Activated T-helper 17 cell treated with anti-CD3 and anti-CD28 coated beads, Interleukin-2, amount 50 U/mL, for 72 hours (primary cell): ENCODE measurements around the gene KLHL26. TPM values are rescaled to one million over a fixed set of nuclear protein-coding genes. Genes with fewer than 3 reads are reported as not detected.

Experiments
- ATAC-seq: fragments of 150-1000 bp; cut with Tn5 transposase; replicated peaks from 2 replicates; pipeline ENCODE4 v1.10.0; 2021; ENCODE audit warnings: mild to moderate bottlenecking, moderate library complexity
- H3K27ac Mint-ChIP-seq: one replicate; pipeline ENCODE4 v1.8.0; 2022; ENCODE audit warnings: mixed read lengths
- H3K27me3 Mint-ChIP-seq: one replicate; pipeline ENCODE4 v1.8.0; 2022; ENCODE audit warnings: mixed read lengths
- H3K36me3 Mint-ChIP-seq: one replicate; pipeline ENCODE4 v1.8.0; 2022; ENCODE audit warnings: low read depth, mild to moderate bottlenecking, mixed read lengths
- H3K4me1 Mint-ChIP-seq: one replicate; pipeline ENCODE4 v1.8.0; 2022; ENCODE audit warnings: mixed read lengths
- H3K4me3 Mint-ChIP-seq: one replicate; pipeline ENCODE4 v1.8.0; 2022; ENCODE audit warnings: mild to moderate bottlenecking, mixed read lengths
- H3K9me3 Mint-ChIP-seq: one replicate; pipeline ENCODE4 v1.8.0; 2022; ENCODE audit warnings: mixed read lengths
- total RNA-seq, 2 donors: library from RNA; stranded (reverse); gene quantifications; one replicate each; pipeline ENCODE4 v1.2.3, GENCODE V29; 2022

Gene KLHL26
- total RNA-seq, 2 donors from 2014 or later: 10.6 to 11.4 TPM

DNA sequence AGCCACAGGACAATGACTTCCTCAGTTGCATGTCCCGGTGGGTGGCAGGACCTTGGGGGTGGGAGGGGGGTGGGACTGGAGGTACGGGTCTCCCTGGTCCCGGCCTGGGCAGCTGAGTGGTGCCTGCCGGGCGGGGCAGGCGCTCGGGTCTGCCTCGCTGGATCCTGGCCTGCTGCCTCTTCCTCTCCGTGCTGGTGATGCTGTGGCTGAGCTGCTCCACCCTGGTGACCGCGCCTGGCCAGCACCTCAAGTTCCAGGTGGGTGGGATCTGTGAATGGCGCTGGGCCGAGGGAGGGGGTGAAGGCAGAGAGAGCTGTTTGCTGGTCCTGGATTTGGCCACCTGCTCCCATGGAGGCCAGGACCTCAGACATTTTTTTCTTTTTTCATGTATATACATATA lies 18.6 kb upstream of the KLHL26 start:
- Mint-ChIP-seq H3K4me1 (no peaks in the 10 kb centered on the region), H3K36me3 (no peaks in the 10 kb centered on the region), H3K27me3 (peaks cover 25% of the 10 kb centered on the region), H3K9me3 (no peaks in the 10 kb centered on the region), H3K27ac (no peak overlapping the region), H3K4me3 (no peak overlapping the region)
- no peak for ATAC-seq

DNA sequence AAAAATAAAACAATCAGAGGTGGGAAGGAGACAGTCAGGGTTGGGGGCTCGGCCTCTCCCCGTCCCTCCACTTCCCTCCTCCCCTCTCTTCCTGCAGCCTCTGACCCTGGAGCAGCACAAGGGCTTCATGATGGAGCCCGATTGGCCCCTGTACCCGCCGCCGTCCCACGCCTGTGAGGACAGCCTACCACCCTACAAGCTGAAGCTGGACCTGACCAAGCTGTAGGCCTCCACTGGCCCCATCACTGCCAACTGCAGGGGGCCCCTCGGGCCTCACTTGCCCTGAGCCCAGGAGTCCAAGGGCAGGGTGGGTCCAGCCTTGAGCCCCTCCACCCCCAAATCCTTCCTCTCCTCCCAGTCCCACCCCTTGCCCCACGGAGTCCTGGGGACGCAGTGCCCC lies 16.5 kb upstream of the KLHL26 start:
- ATAC-seq: no peak
- no peak overlapping the region for H3K27ac Mint-ChIP-seq
- H3K4me1 Mint-ChIP-seq: no peaks in the 10 kb centered on the region
- H3K9me3 Mint-ChIP-seq: no peaks in the 10 kb centered on the region
- H3K4me3 Mint-ChIP-seq: no peak overlapping the region
- no peaks in the 10 kb centered on the region for H3K36me3 Mint-ChIP-seq
- H3K27me3 Mint-ChIP-seq: peaks cover 8% of the 10 kb centered on the region

DNA sequence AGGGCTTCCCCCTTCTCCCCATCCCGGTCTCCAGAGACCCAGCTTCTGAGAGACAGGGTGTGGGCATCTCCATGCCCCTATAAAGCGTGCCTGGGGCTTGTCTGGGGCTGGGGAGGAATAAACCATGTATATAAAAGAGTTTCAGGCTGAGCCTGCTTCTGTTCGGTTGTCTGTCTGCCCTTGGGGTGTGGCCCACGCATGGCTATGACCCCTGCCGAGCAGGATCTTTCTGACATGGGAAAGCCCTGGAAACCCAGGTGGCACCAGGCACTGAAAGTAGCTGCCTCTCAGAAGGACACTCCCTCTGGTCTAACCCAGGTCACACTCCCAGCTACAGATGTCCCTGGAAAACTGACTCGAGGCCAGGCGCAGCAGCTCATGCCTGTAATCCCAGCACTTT lies 15.9 kb upstream of the KLHL26 start:
- no peaks in the 10 kb centered on the region for H3K9me3 Mint-ChIP-seq
- H3K27me3 Mint-ChIP-seq: peaks cover 7% of the 10 kb centered on the region
- no peaks in the 10 kb centered on the region for H3K4me1 Mint-ChIP-seq
- no peaks in the 10 kb centered on the region for H3K36me3 Mint-ChIP-seq
- no peak for ATAC-seq
- no peak overlapping the region for H3K27ac Mint-ChIP-seq
- H3K4me3 Mint-ChIP-seq: no peak overlapping the region

DNA sequence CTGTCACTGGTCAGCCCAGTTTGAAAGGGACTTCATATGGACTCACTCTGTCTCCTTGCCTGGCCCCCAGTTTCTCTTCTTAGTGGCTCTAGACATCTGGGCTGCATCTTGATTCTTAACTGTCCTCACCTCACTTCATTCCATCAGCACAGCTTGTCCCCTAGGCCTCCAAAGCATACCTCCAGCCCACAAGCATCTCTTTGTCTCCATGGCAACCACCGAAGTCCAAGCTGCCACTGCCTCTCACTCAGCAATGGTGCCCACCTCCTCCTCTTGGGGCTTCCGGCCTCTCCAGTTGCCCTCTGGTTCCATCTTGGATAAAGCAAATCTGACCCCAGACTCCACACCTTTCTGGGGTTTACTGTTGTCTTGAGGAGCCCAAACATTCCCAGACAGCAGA lies 9.9 kb upstream of the KLHL26 start:
- Mint-ChIP-seq H3K36me3 (no peaks in the 10 kb centered on the region), H3K27ac (no peak overlapping the region), H3K4me1 (no peaks in the 10 kb centered on the region), H3K27me3 (no peaks in the 10 kb centered on the region), H3K4me3 (no peak overlapping the region), H3K9me3 (no peaks in the 10 kb centered on the region)
- ATAC-seq: no peak

DNA sequence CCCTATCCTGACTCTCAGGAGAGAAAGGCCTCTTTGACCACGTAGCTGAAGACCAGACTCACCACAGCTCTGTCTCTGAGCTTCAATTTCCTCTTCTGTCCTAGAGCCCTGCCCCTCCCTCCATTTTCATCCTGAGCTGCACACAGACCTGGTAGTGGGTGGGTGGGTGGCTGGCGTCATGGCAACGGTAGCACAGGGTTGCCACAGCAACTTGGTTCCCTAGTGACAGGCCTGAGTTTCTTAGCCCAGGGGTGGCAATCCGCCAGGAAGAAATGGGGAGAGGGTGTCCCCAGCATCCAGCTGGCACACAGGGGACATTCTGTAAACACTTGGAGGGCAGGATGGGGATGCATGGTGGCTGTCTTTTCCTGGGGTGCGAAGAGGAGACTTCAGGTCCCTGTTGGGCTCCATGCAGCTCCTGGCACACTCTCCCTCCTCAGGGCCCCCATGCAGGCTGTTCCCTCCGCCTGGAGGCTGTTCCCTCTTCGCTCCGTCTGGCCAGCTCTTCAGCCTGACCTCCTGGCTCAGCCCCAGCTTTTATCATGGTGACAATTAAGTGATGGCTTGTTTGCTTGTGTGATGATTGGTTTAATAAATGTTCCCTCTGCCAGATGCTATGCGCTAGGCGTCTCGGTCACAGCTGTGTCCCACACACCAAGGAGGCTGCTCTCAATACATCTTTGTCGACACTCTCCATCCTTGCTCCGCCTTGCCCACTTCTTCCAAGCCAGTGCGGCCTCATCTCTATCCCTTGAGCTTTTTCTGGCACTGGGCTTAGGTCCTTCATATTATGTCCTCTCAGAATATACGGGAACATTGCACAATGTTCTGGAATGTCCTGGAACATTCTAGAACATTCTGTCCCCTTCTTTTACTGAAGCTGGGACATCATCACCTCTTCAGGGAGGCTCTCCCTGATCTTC lies 7.4 kb upstream of the KLHL26 start:
- Mint-ChIP-seq H3K4me3 (no peak overlapping the region), H3K4me1 (no peaks in the 10 kb centered on the region), H3K36me3 (no peaks in the 10 kb centered on the region), H3K27ac (no peak overlapping the region), H3K9me3 (no peaks in the 10 kb centered on the region), H3K27me3 (no peaks in the 10 kb centered on the region)
- ATAC-seq: no peak

DNA sequence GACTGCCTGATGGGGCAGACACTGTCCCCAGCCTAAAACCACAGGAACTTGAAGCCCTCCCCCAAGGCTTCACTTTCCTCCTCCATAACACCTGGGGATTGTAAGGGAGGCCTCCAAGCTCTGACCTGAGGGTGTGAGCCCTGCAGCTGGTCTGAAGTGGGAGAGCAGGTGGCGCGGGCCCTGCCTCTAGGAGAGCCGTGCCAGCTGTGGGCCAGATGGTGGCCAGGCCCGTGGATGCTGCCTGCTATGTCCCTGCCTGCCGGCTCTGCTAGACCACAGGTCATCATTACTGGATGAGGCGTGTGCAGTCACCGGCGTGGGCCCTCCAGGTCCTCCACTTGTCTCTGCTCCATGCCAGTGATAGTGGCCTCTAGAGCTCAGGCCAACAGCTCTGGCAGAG lies 3.5 kb upstream of the KLHL26 start:
- Mint-ChIP-seq H3K27ac (no peak overlapping the region), H3K27me3 (peaks cover 4% of the 10 kb centered on the region), H3K4me1 (peaks cover 6% of the 10 kb centered on the region), H3K36me3 (no peaks in the 10 kb centered on the region), H3K9me3 (no peaks in the 10 kb centered on the region), H3K4me3 (no peak overlapping the region)
- ATAC-seq: no peak

DNA sequence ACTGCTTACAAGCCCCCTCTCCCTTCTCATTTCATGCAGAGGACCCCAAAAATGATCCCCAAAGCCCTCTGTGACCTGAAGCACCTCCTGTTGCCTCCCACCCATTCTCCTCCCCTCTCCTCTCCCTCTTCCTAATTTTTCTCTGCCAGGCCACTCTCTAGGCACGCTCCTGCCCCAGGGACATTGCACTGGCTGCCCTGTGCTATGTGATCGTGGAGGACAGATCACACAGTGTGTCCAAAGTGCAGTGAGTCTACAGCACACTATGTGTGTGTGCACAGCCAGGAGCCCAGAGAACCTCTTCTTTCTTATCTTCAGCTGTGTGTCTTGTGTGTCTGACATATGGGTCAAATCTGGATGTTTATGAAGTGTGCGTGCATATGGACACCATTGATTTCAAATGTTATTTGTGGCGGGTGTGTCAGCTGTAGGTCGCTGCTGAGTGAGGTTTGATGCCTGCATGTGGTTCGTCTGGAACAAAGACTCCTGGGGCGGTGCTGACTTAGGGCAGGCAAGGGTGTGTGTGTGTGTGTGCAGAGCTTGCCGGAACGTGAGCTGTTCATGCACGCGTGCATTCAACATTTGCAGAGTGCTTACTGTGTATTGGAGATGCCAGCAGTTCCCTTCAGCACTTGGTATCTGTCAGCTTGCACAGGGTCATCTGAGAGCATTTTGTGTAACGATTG lies 2.1 kb upstream of the KLHL26 start:
- Mint-ChIP-seq H3K36me3 (no peaks in the 10 kb centered on the region), H3K27ac (no peak overlapping the region), H3K27me3 (peaks cover 4% of the 10 kb centered on the region), H3K4me1 (peaks cover 6% of the 10 kb centered on the region), H3K9me3 (no peaks in the 10 kb centered on the region), H3K4me3 (no peak overlapping the region)
- ATAC-seq: no peak

DNA sequence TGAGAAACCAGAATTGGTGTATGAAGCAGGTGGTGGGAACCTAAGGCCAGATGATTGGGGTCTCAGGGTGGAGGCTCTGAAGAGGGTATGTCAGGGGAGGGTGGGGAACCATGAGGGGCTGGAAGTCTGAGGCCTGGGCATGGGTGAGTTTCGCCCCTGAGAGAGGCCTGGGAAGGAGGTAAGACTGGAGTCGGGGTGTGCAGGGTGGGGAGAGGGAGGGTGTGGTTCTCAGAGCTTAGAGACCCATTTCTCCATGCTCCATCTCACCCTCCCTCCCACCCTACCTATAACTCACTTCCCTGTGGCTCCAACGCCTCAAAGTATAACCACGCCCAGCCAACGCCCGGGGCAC lies 1.0 kb upstream of the KLHL26 start:
- Mint-ChIP-seq H3K36me3 (no peaks in the 10 kb centered on the region), H3K9me3 (no peaks in the 10 kb centered on the region), H3K4me3 (peak overlapping the region; percentile 79), H3K27me3 (peaks cover 4% of the 10 kb centered on the region), H3K4me1 (peaks cover 6% of the 10 kb centered on the region), H3K27ac (peak overlapping the region; percentile 72)
- ATAC-seq: no peak

DNA sequence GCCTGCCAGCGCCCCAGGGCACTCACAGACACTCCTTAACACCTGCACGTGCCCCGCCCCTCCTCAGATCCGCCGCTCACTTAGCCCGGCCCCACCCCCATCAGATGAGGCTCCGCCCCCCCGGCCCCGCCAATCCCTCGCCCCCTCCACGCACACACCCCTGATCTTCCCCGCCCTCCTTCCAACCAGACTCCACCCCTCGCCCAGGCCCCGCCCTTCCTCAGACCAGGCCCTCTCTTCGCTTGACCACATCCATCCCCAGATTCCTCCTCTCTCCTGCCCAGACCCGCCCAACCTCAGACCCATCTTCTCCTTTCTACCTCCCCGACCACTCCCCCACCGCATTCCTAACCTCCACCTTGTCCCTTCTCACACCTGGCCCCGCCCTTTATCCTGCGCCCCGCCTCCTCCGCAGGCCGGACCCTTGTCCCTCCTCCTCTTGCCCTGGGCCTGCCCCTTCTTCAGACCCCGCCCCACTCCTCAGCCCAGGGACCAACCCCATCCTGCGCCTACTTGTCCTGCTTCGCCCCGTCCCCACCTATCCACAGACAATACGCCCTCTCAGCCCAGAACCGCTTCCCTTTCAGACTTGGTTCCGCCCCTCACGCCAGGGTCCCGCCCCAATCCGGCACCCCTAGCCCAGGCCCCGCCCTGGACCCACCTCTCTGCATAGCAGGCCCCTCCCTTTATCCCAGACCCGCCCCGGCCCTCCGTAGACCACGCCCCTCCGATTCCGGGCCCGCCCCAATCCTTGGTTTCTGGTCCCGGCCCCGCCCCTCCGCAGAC lies 452 bp upstream of the KLHL26 start:
- Mint-ChIP-seq H3K9me3 (no peaks in the 10 kb centered on the region), H3K27ac (peak overlapping the region; percentile 72), H3K4me1 (peaks cover 6% of the 10 kb centered on the region), H3K36me3 (no peaks in the 10 kb centered on the region), H3K4me3 (peak overlapping the region; percentile 79), H3K27me3 (peaks cover 4% of the 10 kb centered on the region)
- ATAC-seq: peak; percentile 91

DNA sequence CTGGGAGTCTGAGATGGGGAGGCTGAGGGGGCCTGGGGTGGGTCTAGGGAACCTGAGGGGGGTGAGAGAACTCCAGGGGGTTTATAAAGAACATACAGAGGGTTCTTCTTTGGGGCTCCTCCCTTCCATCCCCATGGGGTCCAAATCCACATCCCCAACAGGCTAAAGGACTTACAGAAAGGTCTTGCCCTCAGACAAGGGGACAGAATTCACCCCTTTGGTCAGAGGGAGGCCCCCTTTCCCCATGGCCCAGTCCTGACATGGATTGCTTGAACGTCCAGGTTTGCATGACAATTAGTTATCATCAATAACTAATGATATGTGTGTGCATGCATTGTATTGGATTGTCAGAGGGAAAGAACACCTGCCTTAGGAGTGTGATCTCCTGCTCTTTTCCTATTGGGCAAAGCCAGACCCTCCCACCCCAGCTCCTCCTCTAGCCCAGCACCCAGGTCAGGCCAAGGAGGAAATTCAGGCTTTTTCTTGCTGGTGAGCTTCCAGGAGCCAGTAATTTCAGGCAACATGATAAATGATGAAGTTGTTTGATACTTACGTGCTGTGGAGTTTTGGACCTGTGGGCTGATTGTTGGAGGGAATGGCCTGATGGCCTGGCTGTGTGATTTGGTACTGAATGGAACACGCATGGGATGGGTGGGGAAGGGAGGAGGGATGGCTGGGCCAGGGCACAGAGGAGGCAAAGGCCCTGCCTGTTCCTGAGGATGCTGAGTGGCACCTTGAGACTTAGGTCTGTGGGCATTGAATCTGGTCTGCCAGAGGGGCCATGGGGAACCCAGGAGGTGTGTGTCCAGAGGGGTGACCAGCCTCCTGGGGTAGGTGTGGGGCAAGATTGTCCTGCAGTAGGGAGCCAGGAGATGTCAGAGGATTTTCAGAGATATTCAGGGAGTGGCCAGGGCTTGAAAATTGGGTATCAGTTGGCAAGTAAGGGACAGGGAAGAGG lies 1.1 kb downstream of the KLHL26 start:
- H3K9me3 Mint-ChIP-seq: no peaks in the 10 kb centered on the region
- peaks cover 6% of the 10 kb centered on the region for H3K4me1 Mint-ChIP-seq
- no peak for ATAC-seq
- H3K36me3 Mint-ChIP-seq: no peaks in the 10 kb centered on the region
- peak overlapping the region; percentile 79 for H3K4me3 Mint-ChIP-seq
- peaks cover 4% of the 10 kb centered on the region for H3K27me3 Mint-ChIP-seq
- peak overlapping the region; percentile 28 for H3K27ac Mint-ChIP-seq

DNA sequence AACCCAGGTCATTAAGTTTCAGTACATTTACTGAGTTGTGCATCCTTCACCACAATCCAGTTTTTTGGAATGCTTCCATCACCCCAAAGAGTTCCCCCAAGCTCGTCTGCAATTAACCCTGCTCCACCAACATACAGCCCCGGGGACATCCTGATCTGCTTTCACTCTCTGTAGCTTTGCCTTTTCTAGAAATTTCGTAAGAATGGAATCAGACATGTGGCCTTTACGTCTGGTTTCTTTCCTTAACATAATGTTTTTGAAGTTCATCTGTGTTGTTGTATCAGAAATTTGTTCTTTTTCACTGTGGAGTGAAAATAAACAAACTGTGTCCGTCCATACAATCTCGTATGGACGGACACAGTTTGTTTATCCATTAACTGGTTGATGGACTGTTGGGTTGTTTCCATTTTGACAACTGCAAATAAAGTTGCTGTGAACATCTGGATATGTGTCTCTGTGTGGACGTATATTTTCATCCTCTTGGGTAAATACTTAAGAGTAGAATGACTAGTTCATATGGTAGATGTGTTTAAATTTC lies 2.9 kb downstream of the KLHL26 start:
- no peak overlapping the region for H3K27ac Mint-ChIP-seq
- H3K36me3 Mint-ChIP-seq: no peaks in the 10 kb centered on the region
- peaks cover 11% of the 10 kb centered on the region for H3K4me1 Mint-ChIP-seq
- H3K4me3 Mint-ChIP-seq: no peak overlapping the region
- ATAC-seq: no peak
- peaks cover 2% of the 10 kb centered on the region for H3K27me3 Mint-ChIP-seq
- H3K9me3 Mint-ChIP-seq: no peaks in the 10 kb centered on the region

DNA sequence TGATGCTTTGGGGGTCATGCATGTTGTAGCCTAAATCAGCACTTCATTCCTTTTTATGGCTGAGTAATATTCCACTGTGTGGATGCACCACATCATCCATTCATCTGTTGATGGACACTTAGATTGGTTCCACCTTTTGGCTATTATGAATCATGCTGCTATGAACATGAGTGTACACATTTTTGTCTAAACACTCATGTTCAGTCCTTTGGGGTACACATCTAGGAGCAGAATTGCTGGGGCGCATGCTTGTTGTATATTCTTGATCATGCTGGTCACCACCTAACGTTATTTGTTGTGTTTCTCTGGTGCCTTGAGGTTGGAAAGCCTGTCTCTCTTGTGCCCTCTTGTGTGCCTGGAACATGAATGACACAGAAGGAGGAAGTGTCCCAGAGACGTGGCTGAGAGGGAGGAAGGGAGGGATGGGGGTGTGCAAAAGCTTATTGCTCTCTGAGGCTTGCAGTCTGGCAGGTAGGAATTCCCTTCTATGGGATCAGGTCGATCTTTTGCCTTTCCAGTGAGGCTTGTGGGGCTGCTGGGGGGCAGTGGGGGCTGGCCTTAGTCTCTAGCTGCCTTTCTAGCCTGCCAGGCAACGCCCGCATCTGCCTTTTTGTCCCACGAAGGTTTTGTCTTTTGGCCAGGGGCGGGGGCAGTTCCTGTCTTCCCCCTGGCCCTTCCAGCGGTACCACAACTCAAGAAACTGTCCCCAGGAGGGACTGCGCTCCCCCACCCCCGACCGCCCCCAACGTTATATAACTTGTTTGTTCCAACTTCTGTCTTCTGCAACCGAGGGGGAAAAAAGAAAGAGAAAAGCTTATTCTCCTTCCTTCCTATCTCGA lies 7.6 kb downstream of the KLHL26 start:
- no peak overlapping the region for H3K27ac Mint-ChIP-seq
- peaks cover 5% of the 10 kb centered on the region for H3K4me1 Mint-ChIP-seq
- H3K36me3 Mint-ChIP-seq: no peaks in the 10 kb centered on the region
- H3K4me3 Mint-ChIP-seq: no peak overlapping the region
- H3K27me3 Mint-ChIP-seq: no peaks in the 10 kb centered on the region
- peak; percentile 38 for ATAC-seq
- no peaks in the 10 kb centered on the region for H3K9me3 Mint-ChIP-seq

DNA sequence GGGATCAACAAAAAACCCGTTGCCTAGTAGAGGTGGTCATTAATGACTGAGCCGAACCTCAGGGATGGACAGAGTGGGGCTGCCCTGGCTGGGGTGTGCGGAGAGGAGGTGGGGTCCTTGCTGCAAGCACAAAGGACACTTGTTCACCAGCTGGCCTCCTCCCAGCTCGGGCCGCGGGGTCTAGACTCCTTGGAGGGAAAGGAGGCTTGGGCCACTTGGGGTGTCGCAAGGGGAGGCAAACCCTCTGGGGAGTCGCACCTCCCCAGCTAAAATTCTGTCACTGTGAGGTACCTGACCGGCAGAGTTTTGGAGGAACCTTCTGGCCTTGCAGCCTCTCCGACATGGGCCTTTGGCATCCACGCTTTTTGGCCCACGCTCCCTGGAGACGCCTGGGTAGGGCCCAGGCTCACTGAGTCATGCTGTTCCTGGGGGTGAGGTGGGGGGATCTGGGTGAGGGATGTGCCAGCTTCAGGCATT lies 8.2 kb downstream of the KLHL26 start:
- Mint-ChIP-seq H3K4me3 (no peak overlapping the region), H3K4me1 (peaks cover 5% of the 10 kb centered on the region), H3K27me3 (no peaks in the 10 kb centered on the region), H3K9me3 (no peaks in the 10 kb centered on the region), H3K36me3 (no peaks in the 10 kb centered on the region), H3K27ac (no peak overlapping the region)
- ATAC-seq: no peak
